Stimulated activated CD8-positive, alpha-beta memory T cell treated with anti-CD3 and anti-CD28 coated beads, Interleukin-4, amount 100 ng/mL, for 24 hours (primary cell): Measurements from ENCODE around the gene MMP17.

ENCODE experiments used
- DNase-seq: peaks from one replicate; pipeline ENCODE4 v3.0.0-alpha.2; 2020; ENCODE audit warnings: low read depth

Gene MMP17

GRCh38 chr12:131830914-131831571 lies 2.9 kb downstream of the MMP17 start:
- DNase-seq = peak; percentile 18

DNA sequence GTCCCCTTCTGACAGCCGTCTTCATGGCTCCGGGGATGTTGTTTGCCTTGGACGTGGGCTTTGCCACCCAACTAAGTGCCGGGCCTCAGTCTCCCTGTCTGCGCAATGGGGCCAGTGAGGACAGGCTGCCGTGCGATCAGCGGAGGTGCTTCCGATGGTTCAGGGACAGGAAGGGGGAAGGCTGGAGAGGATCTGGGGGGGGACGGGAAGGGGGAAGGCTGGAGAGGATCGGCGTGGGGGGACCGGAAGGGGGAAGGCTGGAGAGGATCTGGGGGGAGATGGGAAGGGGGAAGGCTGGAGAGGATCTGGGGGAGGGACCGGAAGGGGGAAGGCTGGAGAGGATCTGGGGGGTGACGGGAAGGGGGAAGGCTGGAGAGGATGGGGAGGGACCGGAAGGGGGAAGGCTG lies 3.4 kb downstream of the MMP17 start:
- DNase-seq = no peak

DNA sequence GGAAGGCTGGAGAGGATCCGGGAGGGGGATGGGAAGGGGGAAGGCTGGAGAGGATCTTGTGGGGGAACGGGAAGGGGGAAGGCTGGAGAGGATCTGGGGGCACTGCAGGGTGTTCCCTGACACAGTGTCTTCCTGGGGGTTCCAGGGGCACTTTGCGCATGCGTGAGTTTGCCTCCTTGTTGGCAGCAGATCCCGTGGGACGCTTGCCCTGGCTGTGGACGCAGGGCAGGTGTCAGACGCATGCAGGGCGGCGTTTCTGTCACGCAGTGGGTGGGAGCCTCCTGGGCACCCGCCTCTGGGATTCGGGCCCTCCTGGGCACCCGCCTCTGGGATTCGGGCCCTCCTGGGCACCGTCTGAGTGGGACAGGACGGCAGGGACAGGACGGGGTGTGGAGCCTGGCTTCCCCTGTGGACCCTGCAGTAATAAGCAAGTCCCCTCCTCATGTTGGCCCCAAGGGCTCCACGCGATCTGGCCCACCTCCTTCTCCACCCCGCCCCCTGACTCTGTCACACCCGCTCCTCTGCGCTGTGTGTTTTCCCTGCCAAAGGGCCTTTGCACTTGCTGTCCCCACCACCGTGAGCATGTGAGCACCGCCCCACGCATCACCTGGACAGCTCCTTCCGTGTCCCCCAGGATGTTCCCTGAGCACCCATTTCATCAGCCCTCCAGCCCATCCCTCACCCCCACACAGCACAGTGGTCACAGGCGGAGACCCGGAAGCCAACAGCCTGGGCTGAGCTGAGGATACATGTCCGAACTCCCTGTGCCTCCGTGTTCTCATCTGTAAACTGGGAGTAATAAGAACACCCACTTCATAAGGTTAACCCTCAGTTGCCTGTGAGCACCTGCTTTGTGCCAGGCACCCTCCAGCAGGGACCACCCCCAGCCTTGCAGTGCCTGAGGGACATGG lies 4.4 kb downstream of the MMP17 start:
- DNase-seq = no peak

DNA sequence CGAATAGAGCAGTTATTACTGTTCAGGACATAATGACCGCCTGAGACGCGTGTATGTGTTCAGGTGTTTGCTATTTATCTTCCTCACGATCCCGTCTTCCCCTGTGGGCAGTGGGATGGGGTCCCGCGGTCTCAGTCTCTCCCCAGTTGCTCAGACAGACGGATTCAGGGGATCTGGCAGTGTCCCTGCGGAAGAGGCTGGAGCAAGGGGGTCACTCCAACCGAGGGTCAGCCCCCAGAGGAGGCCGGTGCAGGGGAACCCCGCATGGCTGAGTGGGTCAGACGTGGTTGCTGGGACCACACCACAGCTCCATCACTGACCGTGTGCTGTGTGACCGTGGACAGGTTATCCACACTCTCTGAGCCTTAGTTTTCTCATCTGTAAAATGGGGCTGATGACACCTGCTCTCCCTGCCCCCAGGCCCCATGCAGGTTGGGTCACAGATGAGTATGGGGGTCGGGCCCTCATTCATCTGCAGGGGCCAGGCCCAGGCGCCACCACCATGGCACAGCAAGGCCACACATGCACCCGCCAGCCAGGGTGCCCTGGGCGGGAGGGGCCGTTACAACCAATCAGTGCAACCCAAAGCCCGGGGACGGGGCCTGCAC lies 5.2 kb downstream of the MMP17 start:
- DNase-seq = no peak

- no peak for DNase-seq
Measured at GRCh38 chr12:131833896-131834641, 5.9 kb downstream of the MMP17 start.

DNA sequence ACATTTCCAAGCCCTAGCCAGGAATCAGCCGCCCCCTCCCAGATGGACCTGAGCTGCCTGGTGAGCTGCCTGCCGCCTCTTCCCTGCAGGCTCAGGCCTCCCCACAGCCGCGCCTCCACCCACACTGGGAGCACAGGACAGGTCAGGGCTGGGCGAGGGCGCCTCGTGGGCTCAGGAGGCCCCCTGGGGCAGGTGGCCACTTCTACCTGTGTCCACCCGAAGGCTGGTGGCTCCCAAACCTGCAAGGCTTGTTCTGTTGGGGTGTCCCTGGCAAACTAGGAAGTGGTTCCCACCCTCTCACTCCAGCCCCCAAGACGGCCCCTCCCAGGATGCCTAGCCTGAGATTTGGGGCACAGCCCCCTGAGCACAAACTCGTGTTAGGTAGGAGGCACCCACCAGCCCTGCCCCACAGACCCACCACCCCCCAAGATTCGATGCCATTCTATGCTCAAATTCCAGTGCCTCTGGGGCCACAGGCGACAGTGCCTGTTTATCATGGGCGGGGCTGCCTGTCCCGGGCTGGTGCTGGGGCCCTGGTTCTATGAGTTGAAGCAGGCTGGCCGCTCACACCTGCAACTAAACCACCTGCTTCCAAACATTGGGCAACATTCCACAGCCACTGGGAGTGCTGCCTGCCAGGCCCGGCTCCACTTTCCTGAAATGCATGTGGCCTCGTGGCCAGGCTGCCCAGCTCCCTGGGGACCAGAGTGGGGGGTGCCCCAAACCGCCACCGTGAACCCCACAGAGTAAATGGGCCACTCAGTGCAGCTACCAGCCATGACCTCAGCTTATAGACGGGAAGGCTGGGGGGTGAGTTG lies 6.8 kb downstream of the MMP17 start:
- no peak for DNase-seq

GRCh38 chr12:131835616-131836171 lies 7.5 kb downstream of the MMP17 start:
- no peak for DNase-seq

- DNase-seq = no peak
Measured at GRCh38 chr12:131836193-131836592, 8.0 kb downstream of the MMP17 start.

DNA sequence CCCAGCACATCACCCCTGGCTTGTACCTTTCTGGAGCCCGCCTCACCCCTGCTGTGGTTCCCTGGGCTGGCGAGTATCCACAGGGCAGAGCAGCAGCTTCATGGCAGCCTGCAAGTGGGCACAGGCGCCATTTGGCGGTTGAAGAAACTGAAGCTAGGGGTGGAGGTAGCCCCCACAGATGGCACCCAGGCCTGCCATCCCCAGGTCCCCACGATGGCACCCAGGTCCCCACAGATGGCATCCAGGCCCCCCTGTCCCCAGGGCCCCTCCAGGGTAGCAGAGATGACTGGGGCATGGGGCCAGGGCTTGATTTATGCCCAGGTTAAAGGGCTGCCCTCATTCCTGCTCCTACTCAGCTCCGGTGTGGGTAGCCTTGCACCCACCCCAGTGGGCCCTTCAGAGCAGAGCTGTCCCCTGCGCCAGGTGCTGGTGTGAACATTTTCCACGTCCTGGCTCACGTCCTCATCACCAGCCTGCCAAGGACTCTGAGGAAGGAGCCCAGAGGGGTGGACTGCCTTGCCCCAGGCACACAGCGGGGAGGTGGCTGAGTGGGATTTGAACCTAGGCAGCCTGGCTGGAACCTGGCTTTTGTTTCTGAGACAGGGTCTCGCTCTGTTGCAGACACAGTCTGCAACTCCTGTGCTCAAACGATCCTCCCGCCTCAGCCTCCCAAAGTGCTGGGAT lies 8.7 kb downstream of the MMP17 start:
- no peak for DNase-seq

- DNase-seq = no peak
Measured at GRCh38 chr12:131840643-131841416, 12.6 kb downstream of the MMP17 start.

DNA sequence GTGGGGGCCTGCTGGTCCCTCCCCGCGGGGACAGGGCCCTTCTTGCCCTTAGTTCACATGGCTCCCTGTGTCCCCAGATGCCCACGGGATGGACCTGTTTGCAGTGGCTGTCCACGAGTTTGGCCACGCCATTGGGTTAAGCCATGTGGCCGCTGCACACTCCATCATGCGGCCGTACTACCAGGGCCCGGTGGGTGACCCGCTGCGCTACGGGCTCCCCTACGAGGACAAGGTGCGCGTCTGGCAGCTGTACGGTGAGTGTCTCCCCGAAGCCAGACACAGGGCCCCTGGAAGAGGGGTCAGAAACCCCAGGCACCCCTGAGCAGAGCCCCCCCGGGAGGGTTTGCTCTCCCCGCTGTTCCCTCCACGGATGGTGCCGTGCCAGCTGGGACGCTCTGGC lies 13.4 kb downstream of the MMP17 start:
- DNase-seq = no peak

GRCh38 chr12:131842169-131842568 lies 14.0 kb downstream of the MMP17 start:
- no peak for DNase-seq

DNA sequence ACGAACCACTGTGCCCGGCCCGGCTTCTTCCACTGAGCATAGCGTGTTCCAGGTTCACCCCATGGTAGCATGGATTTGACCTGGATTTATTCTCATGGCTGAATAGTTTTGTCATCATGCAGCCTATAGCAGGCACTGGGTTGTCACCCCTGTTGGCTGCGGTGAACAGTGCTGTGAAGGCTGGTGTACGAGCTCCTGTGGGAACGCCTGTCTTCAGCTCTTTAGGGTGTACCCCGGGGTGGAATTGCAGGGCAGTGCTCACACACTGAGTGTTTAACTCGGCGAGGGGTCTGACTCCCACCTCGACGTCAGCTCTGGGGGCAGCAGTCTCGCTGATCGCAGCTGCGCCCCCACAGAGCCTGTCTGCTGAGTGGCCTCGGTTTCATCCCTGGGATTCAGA lies 15.3 kb downstream of the MMP17 start:
- DNase-seq = no peak

DNA sequence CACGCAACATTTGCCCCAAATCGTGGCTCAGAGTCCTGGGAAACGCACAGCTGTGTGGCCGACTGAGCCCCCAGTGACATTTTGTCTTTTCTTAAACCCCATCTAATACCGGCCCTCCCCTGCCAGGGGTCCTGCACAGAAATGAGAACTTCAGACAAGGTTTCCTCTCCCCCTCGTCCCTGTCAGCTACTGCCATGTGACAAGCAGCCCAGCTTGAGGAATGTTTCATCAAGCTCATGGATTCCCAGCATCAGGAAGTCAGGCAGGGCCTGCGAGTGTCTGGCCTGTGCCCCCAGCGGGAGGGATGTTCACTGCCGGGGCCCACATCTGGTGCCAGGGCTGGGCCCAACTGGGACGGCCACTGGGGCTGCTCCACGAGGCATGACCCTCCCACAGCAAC lies 15.9 kb downstream of the MMP17 start:
- DNase-seq = no peak

GRCh38 chr12:131844656-131845055 lies 16.5 kb downstream of the MMP17 start:
- DNase-seq = no peak

GRCh38 chr12:131845121-131845520 lies 16.9 kb downstream of the MMP17 start:
- DNase-seq = no peak

DNA sequence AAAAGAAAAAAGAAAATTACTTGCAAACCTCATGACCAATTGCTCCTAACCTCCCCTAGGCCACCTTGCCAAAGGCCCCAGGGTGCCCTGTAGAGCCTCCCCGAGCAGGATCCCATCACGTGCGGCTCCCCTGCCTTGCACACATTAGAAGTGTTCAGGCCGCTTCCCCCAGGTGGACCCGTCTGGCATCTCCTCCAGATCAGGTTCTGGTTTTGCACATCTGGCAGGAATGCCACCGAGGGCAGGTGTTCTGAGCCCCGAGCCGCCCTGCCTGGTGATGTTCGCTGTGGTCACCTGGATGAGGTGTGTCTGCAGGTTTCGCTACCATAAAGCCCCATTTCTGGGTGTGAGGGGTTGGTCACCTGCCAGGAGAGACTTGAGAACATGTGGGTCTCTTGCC lies 19.3 kb downstream of the MMP17 start:
- no peak for DNase-seq

- no peak for DNase-seq
Measured at GRCh38 chr12:131848753-131849152, 20.6 kb downstream of the MMP17 start.

- DNase-seq = no peak
Measured at GRCh38 chr12:131849700-131850553, 21.7 kb downstream of the MMP17 start.
